K562 (cell line): ENCODE results near the gene CLIC3. TPM values are rescaled to one million over a fixed set of nuclear protein-coding genes. Genes with fewer than 3 reads are reported as not detected.

Experiments used
- ATAC-seq: fragments of 200-7000 bp; cut with Tn5 transposase; 3 replicates; pipeline ENCODE4 v1.9.1; 2020; ENCODE audit warnings: moderate library complexity
- BruUV-seq: library from RNA; stranded (reverse); fragments of 400-500 nt; replicated peaks from 2 replicates; lab custom pipeline; 2021; lab: Mats Ljungman, UMichigan
- CTCF ChIA-PET: fragments of 300-600 bp; formaldehyde crosslinking; extraction: SDS; loops from one replicate; lab custom pipeline; 2021; ENCODE audit warnings: low intra/inter-chr PET ratio; lab: Yijun Ruan, JAX
- POLR2A ChIA-PET: fragments of 300-600, 350-650 bp; sonication (Branson Sonifier 250); formaldehyde crosslinking; extraction: SDS; loops from one replicate; lab custom pipeline; 2021; ENCODE audit warnings: antibody characterized with exemption, inconsistent platforms; lab: Yijun Ruan, JAX
- DNase-seq, 4 experiments: peaks; one replicate each; pipeline versions ENCODE4 v3.0.0 to v3.0.0-alpha.2; 2011 to 2018; ENCODE audit warnings: low spot score in 3 of 4, mixed read lengths in 3 of 4; ENCODE audit errors: extremely low read depth in 1 of 4
- FAIRE-seq: peaks from 2 replicates; lab custom pipeline; 2011; peaks lifted over from hg19 to GRCh38; lab: Jason Lieb, UNC
- H2AFZ ChIP-seq: 2 replicates; pipeline ENCODE4 v1.6.0; 2011; ENCODE audit warnings: low read depth, low read length, control low read depth, inconsistent platforms
- H3K27ac ChIP-seq: fragments of 200-600 bp; 3 replicates; pipeline ENCODE4 v1.8.0; 2011; ENCODE audit warnings: low read depth, mild to moderate bottlenecking, control low read depth, inconsistent platforms, low read length, moderate library complexity, mixed read lengths; ENCODE audit errors: extremely low read depth
- H3K27me3 ChIP-seq, 2 experiments: fragments of 300-600 bp in 1 of 2; 2 replicates in 1 of 2; 3 replicates in 1 of 2; pipeline versions ENCODE4 v1.6.0 to v1.8.0; 2011; ENCODE audit warnings: inconsistent platforms in 2 of 2, low read length in 2 of 2, mild to moderate bottlenecking in 1 of 2, mixed read lengths in 1 of 2, moderate library complexity in 1 of 2; ENCODE audit not compliant: control insufficient read depth in 2 of 2, insufficient read depth in 2 of 2
- H3K36me3 ChIP-seq: fragments of 300-600 bp; 3 replicates; pipeline ENCODE4 v1.8.0; 2011; ENCODE audit warnings: mild to moderate bottlenecking, low read length, inconsistent platforms; ENCODE audit not compliant: control insufficient read depth, insufficient read depth
- H3K4me1 ChIP-seq, 2 experiments: fragments of 200-600 bp in 1 of 2; replicated peaks in 1 of 2; 2 replicates in 1 of 2; 3 replicates in 1 of 2; pipeline versions ENCODE4 v1.5.1 to v1.8.0; 2011; ENCODE audit warnings: inconsistent platforms in 2 of 2, low read length in 2 of 2, mild to moderate bottlenecking in 1 of 2, mixed read lengths in 1 of 2, moderate library complexity in 1 of 2; ENCODE audit not compliant: control insufficient read depth in 2 of 2, insufficient read depth in 2 of 2
- H3K4me2 ChIP-seq: 2 replicates; pipeline ENCODE4 v1.6.1; 2011; ENCODE audit warnings: low read length, control low read depth, inconsistent platforms, mixed read lengths; ENCODE audit not compliant: insufficient read depth
- H3K4me3 ChIP-seq: fragments of 200-600 bp; sonication (generic), shearing (Covaris generic); 2 replicates; pipeline ENCODE4 v1.5.1; 2016; ENCODE audit warnings: control low read depth, inconsistent platforms
- H3K79me2 ChIP-seq: fragments of 200-600 bp; 3 replicates; pipeline ENCODE4 v1.8.0; 2011; ENCODE audit warnings: low read length, inconsistent platforms; ENCODE audit not compliant: control insufficient read depth, insufficient read depth
- H3K9ac ChIP-seq, 2 experiments: 2 replicates each; pipeline versions ENCODE4 v1.6.0 to v1.6.1; 2011; ENCODE audit warnings: low read depth in 2 of 2, low read length in 2 of 2, control low read depth in 1 of 2, inconsistent platforms in 1 of 2, mild to moderate bottlenecking in 1 of 2, mixed read lengths in 1 of 2; ENCODE audit not compliant: insufficient read depth in 1 of 2
- H3K9me1 ChIP-seq: one replicate; pipeline ENCODE4 v1.6.0; 2011; ENCODE audit warnings: inconsistent platforms, mild to moderate bottlenecking, low read length, moderate library complexity; ENCODE audit not compliant: control insufficient read depth, insufficient read depth
- H3K9me3 ChIP-seq: replicated peaks from 2 replicates; pipeline ENCODE4 v1.5.1; 2011; ENCODE audit warnings: low read depth, low read length, inconsistent platforms; ENCODE audit not compliant: control insufficient read depth, insufficient read depth
- H4K20me1 ChIP-seq: replicated peaks from 2 replicates; pipeline ENCODE4 v1.6.1; 2011; ENCODE audit warnings: low read length, inconsistent platforms, mixed read lengths; ENCODE audit not compliant: control insufficient read depth, insufficient read depth
- CREB5 ChIP-seq: fragments of 250-450 bp; sonication (Bioruptor Pico); IDR thresholded peaks from 2 replicates; pipeline ENCODE4 v1.5.0; 2020; ENCODE audit warnings: mild to moderate bottlenecking
- GTF2A2 ChIP-seq: IDR thresholded peaks from 2 replicates; pipeline ENCODE4 v1.6.1; 2016; ENCODE audit warnings: mild to moderate bottlenecking, missing genetic modification characterization, missing compliant biosample characterization
- HNRNPUL1 ChIP-seq: fragments of 200-400 bp; formaldehyde crosslinking; IDR thresholded peaks from 2 replicates; pipeline ENCODE4 v1.6.1; 2017; ENCODE audit warnings: low read length
- MNT ChIP-seq, 2 experiments: fragments of 450-650 bp; conservative IDR thresholded peaks; 2 replicates each; pipeline ENCODE4 v1.6.1; 2017; ENCODE audit warnings: mild to moderate bottlenecking in 2 of 2, moderate library complexity in 2 of 2
- OTX1 ChIP-seq: fragments of 450-650 bp; formaldehyde crosslinking; IDR thresholded peaks from 2 replicates; pipeline ENCODE4 v1.4.0; 2022; ENCODE audit warnings: mild to moderate bottlenecking
- PRDM10 ChIP-seq: fragments of 450-650 bp; IDR thresholded peaks from 2 replicates; pipeline ENCODE4 v1.6.1; 2018; ENCODE audit not compliant: partially characterized antibody
- SNAPC5 ChIP-seq: fragments of 250-450 bp; sonication (Bioruptor Pico); IDR thresholded peaks from 2 replicates; pipeline ENCODE4 v1.8.0; 2021; ENCODE audit warnings: moderate library complexity, mild to moderate bottlenecking, inconsistent platforms
- ZNF232 ChIP-seq: sonication (generic); formaldehyde crosslinking; IDR thresholded peaks from 2 replicates; pipeline ENCODE4 v1.8.0; 2022; ENCODE audit warnings: mild to moderate bottlenecking, missing genetic modification reagents
- ZNF592 ChIP-seq: fragments of 450-650 bp; IDR thresholded peaks from 2 replicates; pipeline ENCODE4 v1.6.1; 2017; ENCODE audit warnings: antibody characterized with exemption, mild to moderate bottlenecking
- WGBS: fragments of 100-300 bp; shearing (Covaris generic); methylation state at CpG from one replicate; pipeline ENCODE4 v1.1.6; 2016; ENCODE audit warnings: low coverage, mixed read lengths; ENCODE audit not compliant: insufficient coverage; ENCODE audit errors: missing lambda C conversion rate; 5-methylcytosine and 5-hydroxymethylcytosine counted together
- in situ Hi-C: fragments of 300-500 bp; cut with MboI; formaldehyde crosslinking; loops from 4 replicates; pipeline ENCODE4 v1.15.0; 2018; ENCODE audit warnings: inconsistent platforms, mixed read lengths
- intact Hi-C: fragments of 100-400 bp; cut with micrococcal nuclease; formaldehyde crosslinking; loops from 2 replicates; pipeline ENCODE4 v1.14.2; 2022
- polyA plus RNA-seq, 8 experiments: library from polyadenylated mRNA; depleted of rRNA in 4 of 8; stranded (reverse) in 5 of 8; unstranded in 3 of 8; fragments of >200 nt; fragmentation: Nextera tagmentation in 2 of 8; fragmentation: Illumina TruSeq in 1 of 8; extraction: Ambion mirVana in 2 of 8; extraction: Trizol in 1 of 8; gene quantifications; 2 replicates each; pipeline versions ENCODE4 v1.2.1 to v1.2.3, GENCODE V29; 2011 to 2014; ENCODE audit warnings: inconsistent platforms in 1 of 8, missing spikeins in 1 of 8
- total RNA-seq, 7 experiments: library from RNA; depleted of rRNA in 6 of 7; stranded (reverse); fragments of >200 nt in 6 of 7; fragmentation: Illumina TruSeq in 2 of 7; extraction: Trizol in 2 of 7; gene quantifications; 2 replicates each; pipeline versions ENCODE4 v1.2.1 to v1.2.3, GENCODE V29; 2011 to 2021; ENCODE audit warnings: low replicate concordance in 1 of 7

Gene CLIC3
- total and polyA plus RNA-seq, 9 of the 15 experiments (the other 6 are each of a cell fraction or from before 2014, with no cell fraction given) = 0.27 to 0.29 TPM; not detected in 7

GRCh38 chr9:137016436-137016835 lies 20.1 kb upstream of the CLIC3 start:
- intact Hi-C loops (no loop called here), in situ Hi-C loops (no loop called here)
- FAIRE-seq (no peak), ATAC-seq (no peak), DNase-seq (no peak)
- no TSS peak for BruUV-seq
- ChIA-PET POLR2A (interaction anchor here (1.0 kb wide), 1 partner anchor 68 kb away, joined by 4 read pairs; no protein-coding TSS in a partner anchor), CTCF (no interaction called here)
- Histone ChIP-seq H2AFZ (no peak overlapping the region), H3K9ac (no peak overlapping the region), H3K9me1 (no peaks in the 10 kb centered on the region), H3K27ac (no peak overlapping the region), H3K4me2 (no peak overlapping the region), H3K4me3 (no peak overlapping the region), H4K20me1 (0 out of 2 replicates have a peak, but pooled peaks cover 1% of the 10 kb centered on the region), H3K79me2 (no peaks in the 10 kb centered on the region), H3K9me3 (no peaks in the 10 kb centered on the region), H3K36me3 (no peaks in the 10 kb centered on the region), H3K4me1 (peaks cover 0 to 74% of the 10 kb centered on the region in 2 experiments; a peak in 2 of 5 replicates), H3K27me3 (no peaks in the 10 kb centered on the region)
- 65% methylated on average over 12 of the region's 16 CpGs for WGBS
- no peak for TF ChIP-seq ZNF592
- TF ChIP-seq HNRNPUL1 = no peak
- TF ChIP-seq CREB5 = no peak
- TF ChIP-seq ZNF232 (CRISPR knock-in tag) = no peak
- TF ChIP-seq PRDM10 = no peak
- TF ChIP-seq SNAPC5 (CRISPR knock-in tag) = no peak
- TF ChIP-seq MNT (conservative IDR thresholded peaks at IDR 0.05) = no peak
- no peak for TF ChIP-seq GTF2A2 (tag)
- no peak for TF ChIP-seq OTX1 (CRISPR knock-in tag)
